H1 (cell line): Measurements from ENCODE around the gene DNAJB1. TPM values are rescaled to one million over a fixed set of nuclear protein-coding genes. Genes with fewer than 3 reads are reported as not detected.

ENCODE experiments used
- CTCF ChIA-PET: fragments of 300-600 bp; sonication (Branson Sonifier 250); formaldehyde crosslinking; loops from one replicate; lab custom pipeline; 2021; ENCODE audit not compliant: partially characterized antibody; lab: Charles Lee
- POLR2A ChIA-PET: fragments of 300-600 bp; sonication (Branson Sonifier 250); formaldehyde crosslinking; loops from one replicate; lab custom pipeline; 2021; ENCODE audit warnings: inconsistent platforms; ENCODE audit not compliant: partially characterized antibody; lab: Charles Lee
- DNase-seq, 2 experiments: peaks; one replicate each; pipeline versions ENCODE4 v3.0.0 to v3.0.0-alpha.2; 2010 to 2022; ENCODE audit warnings: low spot score in 2 of 2, low read depth in 1 of 2, mixed read lengths in 1 of 2
- FAIRE-seq: peaks from 2 replicates; lab custom pipeline; 2011; peaks lifted over from hg19 to GRCh38; lab: Jason Lieb, UNC
- H2AFZ ChIP-seq: 2 replicates; pipeline ENCODE4 v1.8.1; 2012; ENCODE audit warnings: low read length, inconsistent platforms
- H2AK5ac ChIP-seq: 2 replicates; pipeline ENCODE4 v1.6.1; 2013; ENCODE audit warnings: low read depth, low read length
- H2BK120ac ChIP-seq: replicated peaks from 2 replicates; pipeline ENCODE3; 2013; ENCODE audit warnings: low read depth, low read length, inconsistent platforms
- H2BK12ac ChIP-seq: 2 replicates; pipeline ENCODE4 v1.6.1; 2013; ENCODE audit warnings: low read depth, low read length
- H2BK15ac ChIP-seq: 2 replicates; pipeline ENCODE4 v1.6.1; 2013; ENCODE audit warnings: low read length
- H2BK20ac ChIP-seq: 2 replicates; pipeline ENCODE4 v1.6.1; 2013; ENCODE audit warnings: low read length
- H2BK5ac ChIP-seq: 2 replicates; pipeline ENCODE4 v1.6.1; 2013; ENCODE audit warnings: low read depth, low read length
- H3K14ac ChIP-seq: 2 replicates; pipeline ENCODE4 v1.6.1; 2013; ENCODE audit warnings: inconsistent platforms; ENCODE audit not compliant: insufficient read length
- H3K18ac ChIP-seq: 2 replicates; pipeline ENCODE4 v1.6.1; 2013; ENCODE audit warnings: low read length; ENCODE audit errors: extremely low read depth
- H3K23ac ChIP-seq: 2 replicates; pipeline ENCODE4 v1.6.1; 2013; ENCODE audit warnings: inconsistent platforms; ENCODE audit not compliant: insufficient read length
- H3K23me2 ChIP-seq: 2 replicates; pipeline ENCODE4 v1.6.1; 2013; ENCODE audit warnings: low read depth, low read length
- H3K27ac ChIP-seq: 2 replicates; pipeline ENCODE4 v1.6.1; 2011; ENCODE audit warnings: low read depth, low read length, inconsistent platforms
- H3K27me3 ChIP-seq, 4 experiments: replicated peaks in 1 of 4; 1 replicate in 1 of 4; 2 replicates in 3 of 4; pipeline versions ENCODE4 v1.6.1 to v1.8.1; 2011 to 2013; ENCODE audit warnings: low read length in 3 of 4, mild to moderate bottlenecking in 3 of 4, inconsistent platforms in 2 of 4, mixed read lengths in 2 of 4, moderate library complexity in 1 of 4; ENCODE audit not compliant: control insufficient read depth in 3 of 4, insufficient read depth in 3 of 4; ENCODE audit errors: extremely low read depth in 1 of 4
- H3K36me3 ChIP-seq, 4 experiments: 2 replicates each; pipeline versions ENCODE4 v1.6.1 to v1.8.1; 2011 to 2013; ENCODE audit warnings: mild to moderate bottlenecking in 4 of 4, low read length in 3 of 4, moderate library complexity in 2 of 4, control low read depth in 1 of 4, inconsistent platforms in 1 of 4; ENCODE audit not compliant: insufficient read depth in 4 of 4, control insufficient read depth in 2 of 4
- H3K4ac ChIP-seq: replicated peaks from 2 replicates; pipeline ENCODE3; 2013; ENCODE audit warnings: low read length, low read depth, mixed read lengths, inconsistent platforms; ENCODE audit not compliant: insufficient read length
- H3K4me1 ChIP-seq, 4 experiments: replicated peaks in 1 of 4; 1 replicate in 1 of 4; 2 replicates in 3 of 4; pipeline versions ENCODE4 v1.6.1 to v1.8.1; 2011 to 2013; ENCODE audit warnings: low read length in 3 of 4, inconsistent platforms in 2 of 4, mixed read lengths in 1 of 4; ENCODE audit not compliant: insufficient read depth in 4 of 4, control insufficient read depth in 3 of 4
- H3K4me2 ChIP-seq, 2 experiments: 2 replicates each; pipeline versions ENCODE4 v1.6.1 to v1.8.1; 2011 to 2013; ENCODE audit warnings: low read depth in 2 of 2, low read length in 2 of 2, control low read depth in 1 of 2, inconsistent platforms in 1 of 2, mild to moderate bottlenecking in 1 of 2; ENCODE audit not compliant: insufficient read depth in 1 of 2
- H3K4me3 ChIP-seq, 4 experiments: fragments of 200-600, 300-600 bp in 1 of 4; sonication (generic), shearing (Covaris generic), sonication (Bioruptor Twin) in 1 of 4; 2 replicates each; pipeline versions ENCODE4 v1.5.1 to v1.8.1; 2011 to 2016; ENCODE audit warnings: low read length in 4 of 4, low read depth in 3 of 4, control low read depth in 2 of 4, inconsistent platforms in 2 of 4, mild to moderate bottlenecking in 2 of 4, mixed read lengths in 1 of 4, moderate library complexity in 1 of 4; ENCODE audit not compliant: insufficient read depth in 2 of 4; ENCODE audit errors: extremely low read depth in 1 of 4
- H3K56ac ChIP-seq: replicated peaks from 2 replicates; pipeline ENCODE3; 2013; ENCODE audit warnings: low read depth, mild to moderate bottlenecking, mixed read lengths, low read length, inconsistent platforms; ENCODE audit not compliant: insufficient read length
- H3K79me1 ChIP-seq: 2 replicates; pipeline ENCODE4 v1.6.1; 2013; ENCODE audit warnings: low read depth, low read length, control low read depth
- H3K79me2 ChIP-seq, 2 experiments: 2 replicates each; pipeline versions ENCODE4 v1.6.1 to v1.8.1; 2012 to 2013; ENCODE audit warnings: low read length in 2 of 2, mild to moderate bottlenecking in 2 of 2, inconsistent platforms in 1 of 2; ENCODE audit not compliant: insufficient read depth in 2 of 2, control insufficient read depth in 1 of 2
- H3K9ac ChIP-seq, 4 experiments: replicated peaks in 1 of 4; 1 replicate in 1 of 4; 2 replicates in 3 of 4; pipeline versions ENCODE4 v1.6.1 to v1.8.1; 2011 to 2013; ENCODE audit warnings: low read depth in 3 of 4, low read length in 3 of 4, control low read depth in 2 of 4, mild to moderate bottlenecking in 2 of 4, moderate library complexity in 2 of 4, inconsistent platforms in 1 of 4; ENCODE audit errors: extremely low read depth in 1 of 4
- H3K9me3 ChIP-seq, 2 experiments: 2 replicates each; pipeline versions ENCODE4 v1.6.1 to v1.8.1; 2012 to 2013; ENCODE audit warnings: mild to moderate bottlenecking in 2 of 2, moderate library complexity in 2 of 2, control low read depth in 1 of 2, inconsistent platforms in 1 of 2, low read depth in 1 of 2, low read length in 1 of 2, mixed read lengths in 1 of 2; ENCODE audit not compliant: insufficient read depth in 2 of 2
- H4K20me1 ChIP-seq, 2 experiments: replicated peaks in 1 of 2; 2 replicates each; pipeline versions ENCODE3 to v1.8.1; 2011 to 2013; ENCODE audit warnings: inconsistent platforms in 2 of 2, low read length in 2 of 2, mild to moderate bottlenecking in 1 of 2; ENCODE audit not compliant: insufficient read depth in 2 of 2, control insufficient read depth in 1 of 2
- H4K5ac ChIP-seq: 2 replicates; pipeline ENCODE4 v1.6.1; 2013; ENCODE audit warnings: low read length, low read depth, mixed read lengths, inconsistent platforms; ENCODE audit not compliant: insufficient read length
- H4K8ac ChIP-seq: 2 replicates; pipeline ENCODE4 v1.8.0; 2013; ENCODE audit warnings: mild to moderate bottlenecking, moderate library complexity, low read length, inconsistent platforms; ENCODE audit not compliant: insufficient read depth; ENCODE audit errors: extremely low read depth
- H4K91ac ChIP-seq: replicated peaks from 2 replicates; pipeline ENCODE3; 2013; ENCODE audit warnings: low read length, mixed read lengths, inconsistent platforms; ENCODE audit not compliant: insufficient read length
- WGBS, 2 experiments: shearing (Covaris generic) in 1 of 2; methylation state at CpG; one replicate each; pipeline versions ENCODE4 v1.1.6 to v1.1.7; 2013 to 2015; ENCODE audit warnings: low lambda C conversion rate in 2 of 2, mixed read lengths in 2 of 2, inconsistent platforms in 1 of 2, low coverage in 1 of 2, missing lambda C conversion rate in 1 of 2; ENCODE audit not compliant: insufficient replicate concordance in 2 of 2, insufficient coverage in 1 of 2, insufficient read length in 1 of 2; ENCODE audit errors: extremely low coverage in 1 of 2, missing lambda C conversion rate in 1 of 2; 5-methylcytosine and 5-hydroxymethylcytosine counted together
- polyA plus RNA-seq, 7 experiments: library from polyadenylated mRNA; depleted of rRNA in 3 of 7; stranded (reverse) in 5 of 7; unstranded in 2 of 7; fragments of >200 nt in 5 of 7; fragments of 200-250 nt in 2 of 7; gene quantifications; 1 replicate in 5 of 7; 2 replicates in 1 of 7; 4 replicates in 1 of 7; pipeline versions ENCODE4 v1.2.1 to v1.2.3, GENCODE V29; 2011 to 2013; ENCODE audit warnings: missing spikeins in 2 of 7, mixed read lengths in 2 of 7
- total RNA-seq: library from RNA; stranded (reverse); fragmentation: NEBNext Ultra II Directional; extraction: Animal tissue kit (Norgen Biotek cat#: 25700); gene quantifications from 2 replicates; pipeline ENCODE4 v1.2.1, GENCODE V29; 2021

Gene DNAJB1
- total and polyA plus RNA-seq, 2 of the 8 experiments (the other 6 are each of a cell fraction or from before 2014, with no cell fraction given) = 62.9 to 64.3 TPM

GRCh38 chr19:14565298-14565679, 47.1 kb upstream of the DNAJB1 start:
- Histone ChIP-seq H2BK120ac (no peak overlapping the region), H3K4me1 (peaks cover 0 to 31% (median 27%) of the 10 kb centered on the region in 4 experiments; a peak in 6 of 7 replicates), H3K4ac (no peak overlapping the region), H3K4me2 (no peak overlapping the region), H2BK15ac (no peak overlapping the region), H3K27me3 (no peaks in the 10 kb centered on the region), H3K23me2 (no peaks in the 10 kb centered on the region), H4K91ac (no peak overlapping the region), H2BK12ac (no peak overlapping the region), H4K5ac (no peak overlapping the region), H3K27ac (no peak overlapping the region), H3K14ac (no peak overlapping the region), H2BK5ac (no peak overlapping the region), H4K8ac (no peak overlapping the region), H3K23ac (no peak overlapping the region), H3K4me3 (no peak overlapping the region), H4K20me1 (peaks cover 0 to 15% of the 10 kb centered on the region in 2 experiments), H3K79me2 (peaks cover 0 to 16% of the 10 kb centered on the region in 2 experiments; a peak in 1 of 4 replicates), H3K9me3 (no peaks in the 10 kb centered on the region), H3K9ac (no peak overlapping the region), H3K56ac (no peak overlapping the region), H2AFZ (no peak overlapping the region), H2AK5ac (no peak overlapping the region), H3K79me1 (peaks cover 5% of the 10 kb centered on the region), H2BK20ac (no peak overlapping the region), H3K18ac (no peak overlapping the region), H3K36me3 (peaks cover 0 to 16% (median 6%) of the 10 kb centered on the region in 4 experiments; a peak in 3 of 8 replicates)
- ChIA-PET POLR2A (no interaction called here), CTCF (no interaction called here)
- DNase-seq = no peak
- 91% methylated on average over 21 of the region's 22 CpGs; no CpG with 5 or more reads in 1 of the 2 experiments for WGBS, 2 experiments
- no peak for FAIRE-seq
